HG03342 (cell line): ENCODE results near the gene CPNE9.

ENCODE experiments used
- ATAC-seq: cut with Tn5 transposase; IDR thresholded peaks from one replicate; pipeline ENCODE4 v1.9.1; 2021; ENCODE audit warnings: mild to moderate bottlenecking, moderate library complexity; ENCODE audit not compliant: unreplicated experiment

CPNE9 gene

GRCh38 chr3:9776896-9777693, 73.5 kb downstream of the CPNE9 start:
- ATAC-seq: no peak

GRCh38 chr3:9777694-9778021, 74.0 kb downstream of the CPNE9 start:
- no peak for ATAC-seq

GRCh38 chr3:9778143-9779074, 74.8 kb downstream of the CPNE9 start:
- no peak for ATAC-seq

GRCh38 chr3:9779075-9779593, 75.5 kb downstream of the CPNE9 start:
- ATAC-seq: no peak
